Central memory CD4-positive, alpha-beta T cell (primary cell): ENCODE results near the gene AQP12B.
"Not testable (repeated sequence)": the region's sequence is repeated elsewhere in the genome, so short reads cannot be mapped to it uniquely, and the experiment has no call there.

ENCODE experiments used
- DNase-seq: peaks from one replicate; pipeline ENCODE4 v3.0.0; 2022

The AQP12B gene

DNA sequence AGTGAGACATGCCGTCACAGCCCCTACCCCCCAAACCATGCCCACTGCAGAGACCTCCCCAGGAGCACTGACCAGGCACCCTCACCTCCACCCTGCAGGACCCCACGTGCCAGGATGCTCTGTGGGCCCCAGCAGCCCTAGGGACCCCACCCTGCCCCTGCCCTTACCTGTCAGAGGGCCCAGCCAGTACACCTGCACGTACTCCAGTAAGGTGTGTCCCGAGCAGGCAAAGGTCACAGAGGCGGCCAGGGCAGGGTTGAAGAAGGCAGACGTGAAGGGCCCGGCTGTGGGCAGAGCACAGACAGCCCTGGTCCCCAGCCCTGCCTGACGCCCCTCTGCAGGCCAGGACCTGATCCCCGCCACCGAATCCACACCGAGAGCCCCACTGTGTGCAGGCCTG lies 2.5 kb downstream of the AQP12B start:
- not testable (repeated sequence) for DNase-seq

DNA sequence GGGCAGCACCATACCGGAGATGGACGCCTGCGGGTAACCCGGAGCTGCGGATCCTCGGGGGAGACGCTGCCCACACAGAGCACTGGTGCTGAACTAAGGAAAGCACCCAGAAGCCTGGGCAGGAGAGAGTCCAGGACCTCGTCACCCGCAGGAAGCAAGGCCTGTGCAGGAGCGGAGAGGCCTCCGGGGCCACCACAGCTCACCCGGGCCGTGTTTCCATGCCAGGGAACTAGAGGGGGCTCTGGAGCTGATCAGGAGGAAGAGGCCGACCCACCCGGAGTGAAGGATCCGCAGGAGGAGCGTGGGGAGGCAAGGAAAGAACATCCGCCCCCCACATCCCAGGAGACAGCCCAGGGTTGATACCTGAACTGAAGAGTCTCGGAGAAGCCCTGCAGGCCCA lies 3.8 kb downstream of the AQP12B start:
- DNase-seq, result not testable (repeated sequence)

DNA sequence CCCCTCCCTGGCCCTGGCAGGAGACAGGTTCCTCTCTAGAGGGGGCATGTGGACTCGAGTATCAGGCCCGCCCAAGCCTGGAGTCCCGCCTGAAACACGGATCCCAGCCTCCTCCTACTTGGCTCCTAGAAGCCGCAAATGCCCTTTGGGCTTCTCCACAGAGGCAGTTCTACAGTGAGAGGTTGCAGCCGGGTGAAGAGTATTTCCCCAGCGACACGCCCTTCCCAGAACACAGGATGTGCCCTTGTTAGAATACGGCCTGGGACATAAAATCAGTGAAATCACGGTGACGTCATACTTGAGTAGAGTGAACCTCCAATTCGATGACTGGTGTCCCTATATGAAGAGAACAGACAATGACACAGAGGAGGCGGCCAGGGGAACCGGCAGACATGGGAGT lies 4.6 kb downstream of the AQP12B start:
- DNase-seq, result not testable (repeated sequence)

DNA sequence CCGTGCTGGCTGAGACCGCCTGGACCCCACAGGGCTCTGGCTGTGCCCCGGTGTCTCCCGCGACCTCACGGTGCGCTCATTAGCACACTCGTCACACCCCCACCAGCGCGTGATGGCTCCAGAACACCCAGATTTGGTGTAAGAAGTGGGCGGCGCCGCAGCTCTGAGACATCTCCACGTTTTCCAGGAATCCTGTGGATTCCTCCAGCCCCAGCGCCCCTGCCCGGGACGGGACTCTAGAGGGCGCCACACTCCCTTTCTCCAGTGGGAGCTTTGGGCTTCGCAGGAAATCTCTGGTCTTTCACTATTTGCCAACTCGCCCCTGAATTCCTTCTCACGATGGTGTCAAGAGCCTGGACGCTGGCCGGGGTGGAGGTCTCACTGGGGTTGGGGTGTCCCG lies 7.3 kb downstream of the AQP12B start:
- not testable (repeated sequence) for DNase-seq

DNA sequence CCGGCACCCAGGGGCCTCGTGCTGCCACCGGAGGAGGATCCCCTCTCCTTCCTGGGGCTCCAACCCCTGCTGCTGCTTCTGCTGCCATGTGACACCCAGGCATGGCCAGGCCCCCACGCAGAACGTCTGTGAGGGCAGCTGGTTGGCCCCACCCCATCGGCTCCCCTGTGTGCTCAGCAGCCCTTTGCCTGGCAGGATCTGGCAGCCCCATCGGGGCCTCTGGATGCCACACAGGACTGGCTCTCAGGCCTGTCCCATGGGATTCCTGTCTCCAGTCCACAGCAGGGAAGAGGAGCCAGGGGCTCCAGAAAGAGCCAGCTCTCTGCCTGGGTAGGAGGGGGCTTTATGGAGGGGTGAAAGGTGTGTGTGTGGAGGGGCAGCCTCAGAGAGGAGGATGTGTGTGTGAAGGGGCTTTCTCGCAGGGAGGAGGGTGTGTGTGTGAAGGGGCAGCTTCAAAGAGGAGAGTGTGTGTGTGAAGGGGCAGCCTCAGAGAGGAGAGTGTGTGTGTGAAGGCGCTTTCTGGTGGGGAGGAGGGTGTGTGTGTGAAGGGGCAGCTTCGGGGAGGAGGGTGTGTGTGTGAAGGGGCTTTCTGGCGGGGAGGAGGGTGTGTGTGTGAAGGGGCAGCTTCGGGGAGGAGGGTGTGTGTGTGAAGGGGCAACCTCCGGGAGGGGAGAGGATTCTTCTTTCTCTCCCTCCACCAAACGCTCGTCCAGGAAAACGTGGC lies 8.1 kb downstream of the AQP12B start:
- not testable (repeated sequence) for DNase-seq

DNA sequence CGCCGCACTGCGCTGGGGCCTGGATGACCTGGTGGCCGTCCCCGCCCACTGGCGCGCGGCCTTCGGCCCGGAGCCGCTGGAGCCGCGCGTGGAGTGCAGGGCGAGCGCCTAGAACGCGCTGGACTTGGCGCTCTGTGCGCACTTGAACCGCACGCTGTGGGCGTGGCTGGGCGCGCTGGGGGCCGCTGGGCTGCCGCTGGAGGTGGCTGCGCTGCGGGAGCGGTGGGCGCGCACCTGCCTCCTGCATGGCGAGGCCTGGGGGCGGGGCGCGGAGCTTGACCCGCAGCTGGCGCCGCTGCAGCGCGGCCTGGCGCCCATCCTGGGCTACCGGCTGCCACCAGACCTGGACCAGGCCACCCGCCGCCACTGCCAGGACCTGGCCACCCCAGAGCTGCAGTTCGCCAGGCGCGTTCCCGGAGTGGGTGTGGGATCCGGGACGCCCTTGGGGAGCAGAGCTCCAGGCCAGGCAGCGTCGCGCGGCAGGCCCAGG lies 9.9 kb downstream of the AQP12B start:
- DNase-seq, result no peak

DNA sequence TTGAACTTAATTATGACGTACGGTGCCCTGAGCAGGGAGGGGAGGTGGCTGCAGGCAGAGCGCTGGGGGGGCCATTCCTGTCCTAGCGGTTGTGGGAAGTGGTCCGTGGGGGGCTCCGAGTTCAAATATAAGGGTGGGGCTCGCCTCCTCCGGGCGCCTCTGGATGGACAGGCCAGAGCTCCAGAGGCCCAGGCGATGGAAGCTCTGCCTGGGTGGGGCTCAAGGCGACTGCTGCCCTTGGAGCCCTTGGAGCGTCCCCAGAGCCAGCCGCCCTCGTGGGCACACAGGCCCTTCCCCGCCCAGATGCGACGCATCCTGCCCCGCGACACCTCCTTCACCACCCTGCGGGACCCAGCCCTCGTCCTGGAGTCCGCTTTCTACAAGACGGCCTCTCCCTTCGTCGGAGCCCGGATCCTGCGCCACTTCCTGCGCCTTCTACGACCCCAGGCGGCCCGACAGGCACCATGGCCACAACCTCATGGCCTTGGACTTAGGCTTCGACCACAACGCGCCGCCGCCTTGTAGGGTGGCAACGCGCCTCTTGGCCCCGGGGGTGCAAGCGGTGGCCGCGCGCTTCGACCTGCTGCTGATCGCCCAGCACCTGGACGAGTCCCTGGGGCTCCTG lies 10.5 kb downstream of the AQP12B start:
- DNase-seq, result no peak

DNA sequence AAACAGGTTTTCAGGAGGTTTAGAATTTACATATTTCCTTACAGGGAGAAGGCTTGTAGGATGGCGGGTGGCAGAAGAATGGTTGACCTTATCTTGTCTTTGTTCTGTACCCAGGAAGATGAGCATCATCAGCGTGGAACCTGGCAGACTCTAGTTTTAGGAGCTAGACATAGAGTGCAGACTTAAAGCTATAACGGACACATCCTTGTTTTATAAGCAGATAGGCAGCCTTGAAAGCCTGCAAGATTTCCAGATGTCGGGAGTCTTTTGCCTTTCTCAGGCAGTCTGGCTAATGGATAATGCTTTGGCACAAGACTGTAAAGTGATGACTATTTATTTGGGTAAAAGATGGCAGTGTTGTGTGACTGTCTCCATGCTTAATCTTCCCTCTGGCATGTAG lies 11.7 kb downstream of the AQP12B start:
- DNase-seq, result no peak

DNA sequence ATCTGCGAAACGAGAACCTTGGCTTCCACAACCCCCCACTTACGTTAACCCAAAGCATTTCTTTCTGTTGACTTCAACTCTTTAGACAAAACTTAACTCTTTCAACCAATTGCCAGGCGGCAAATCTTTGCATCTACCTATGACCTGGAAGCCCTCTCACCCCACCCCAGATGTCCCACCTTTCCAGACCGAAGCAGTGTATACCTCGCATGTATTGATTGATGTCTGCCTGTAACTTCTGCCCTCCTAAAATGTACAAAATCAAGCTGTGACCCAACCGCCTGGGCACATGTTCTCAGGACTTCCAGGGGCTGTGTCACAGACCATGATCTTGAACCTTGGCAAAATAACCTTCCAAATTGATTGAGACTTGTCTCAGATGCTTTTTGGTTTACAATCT lies 12.3 kb downstream of the AQP12B start:
- no peak for DNase-seq

DNA sequence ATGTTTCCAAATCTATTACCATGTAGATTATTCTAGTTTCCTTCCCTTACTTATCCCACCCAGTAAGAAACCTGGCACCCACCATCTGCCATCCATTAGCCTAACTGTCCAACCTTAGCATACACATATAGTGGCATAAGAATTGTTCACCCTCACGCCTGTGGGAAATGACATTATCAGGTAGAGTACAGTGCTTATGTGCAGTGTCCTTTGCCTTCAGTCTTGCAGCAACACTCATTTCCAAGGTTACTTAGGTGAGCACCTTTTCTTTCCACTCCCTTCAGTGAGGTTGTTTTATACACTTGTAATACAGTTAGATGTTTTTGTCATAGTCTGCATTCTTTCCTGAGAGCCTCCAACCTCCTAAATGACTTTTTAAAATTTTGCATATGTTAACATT lies 18.1 kb downstream of the AQP12B start:
- DNase-seq, result no peak

DNA sequence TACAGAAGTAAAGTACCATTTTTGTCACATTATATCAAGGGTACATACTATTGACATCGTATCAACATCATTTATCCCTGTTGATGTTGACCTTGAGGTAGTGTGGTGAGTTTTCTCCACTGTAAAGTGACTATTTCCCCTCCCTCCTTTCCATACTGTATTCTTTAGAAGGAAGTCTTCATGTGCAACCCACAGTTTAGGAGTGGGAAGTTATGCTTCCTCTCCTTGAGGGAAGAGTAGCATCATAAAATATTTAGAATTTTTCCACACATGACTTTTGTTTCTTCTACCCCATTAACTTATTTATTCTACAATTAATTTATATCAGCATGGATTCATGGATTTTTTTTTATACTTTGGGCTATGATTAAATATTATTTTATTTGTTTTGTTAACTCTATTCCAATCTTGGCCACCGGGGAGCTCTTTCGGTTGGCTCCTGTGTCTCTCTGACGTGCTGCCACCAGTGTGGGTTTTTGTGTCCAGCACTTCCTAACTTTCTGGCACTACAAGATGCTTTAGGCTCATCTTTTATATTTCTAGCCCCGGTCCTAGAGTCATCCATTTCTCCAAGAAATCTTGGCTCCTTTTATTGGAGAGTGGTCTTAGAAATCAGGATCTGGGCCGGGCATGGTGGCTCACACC lies 19.0 kb downstream of the AQP12B start:
- no peak for DNase-seq

DNA sequence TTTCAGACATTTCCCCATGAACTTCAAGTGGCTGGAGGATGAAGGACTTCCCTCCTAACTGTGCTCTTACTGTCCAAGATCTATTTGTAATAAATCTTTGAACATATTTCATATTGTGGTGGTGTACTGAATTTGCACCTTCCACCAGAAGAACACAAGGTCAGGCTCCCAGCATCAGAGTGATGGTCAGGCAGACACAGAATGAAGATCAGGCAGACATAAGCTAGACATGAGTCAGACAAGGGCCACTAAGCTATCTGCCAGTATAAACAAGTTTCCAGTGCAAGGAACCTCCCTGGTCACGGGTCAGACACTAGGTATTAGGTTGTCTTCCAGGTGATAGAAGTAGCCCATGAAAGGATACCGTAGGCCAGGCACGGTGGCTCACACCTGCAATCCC lies 20.0 kb downstream of the AQP12B start:
- DNase-seq, result no peak

DNA sequence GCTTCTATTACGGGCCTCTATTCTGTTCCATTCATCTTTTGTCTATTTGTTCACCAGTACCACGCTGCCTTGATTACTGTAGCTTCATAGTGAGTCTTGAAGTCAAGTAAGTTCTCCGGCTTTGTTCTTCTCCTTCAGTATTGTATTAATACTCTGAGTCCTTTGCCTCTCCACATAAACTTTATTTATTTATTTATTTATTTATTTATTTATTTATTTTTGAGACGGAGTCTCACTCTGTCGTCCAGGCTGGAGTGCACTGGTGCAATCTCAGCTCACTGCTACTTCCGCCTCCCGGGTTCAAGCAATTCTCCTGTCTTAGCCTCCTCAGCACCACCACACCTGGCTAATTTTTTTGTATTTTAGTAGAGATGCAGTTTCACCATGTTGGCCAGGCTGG lies 22.8 kb downstream of the AQP12B start:
- DNase-seq, result not testable (repeated sequence)

DNA sequence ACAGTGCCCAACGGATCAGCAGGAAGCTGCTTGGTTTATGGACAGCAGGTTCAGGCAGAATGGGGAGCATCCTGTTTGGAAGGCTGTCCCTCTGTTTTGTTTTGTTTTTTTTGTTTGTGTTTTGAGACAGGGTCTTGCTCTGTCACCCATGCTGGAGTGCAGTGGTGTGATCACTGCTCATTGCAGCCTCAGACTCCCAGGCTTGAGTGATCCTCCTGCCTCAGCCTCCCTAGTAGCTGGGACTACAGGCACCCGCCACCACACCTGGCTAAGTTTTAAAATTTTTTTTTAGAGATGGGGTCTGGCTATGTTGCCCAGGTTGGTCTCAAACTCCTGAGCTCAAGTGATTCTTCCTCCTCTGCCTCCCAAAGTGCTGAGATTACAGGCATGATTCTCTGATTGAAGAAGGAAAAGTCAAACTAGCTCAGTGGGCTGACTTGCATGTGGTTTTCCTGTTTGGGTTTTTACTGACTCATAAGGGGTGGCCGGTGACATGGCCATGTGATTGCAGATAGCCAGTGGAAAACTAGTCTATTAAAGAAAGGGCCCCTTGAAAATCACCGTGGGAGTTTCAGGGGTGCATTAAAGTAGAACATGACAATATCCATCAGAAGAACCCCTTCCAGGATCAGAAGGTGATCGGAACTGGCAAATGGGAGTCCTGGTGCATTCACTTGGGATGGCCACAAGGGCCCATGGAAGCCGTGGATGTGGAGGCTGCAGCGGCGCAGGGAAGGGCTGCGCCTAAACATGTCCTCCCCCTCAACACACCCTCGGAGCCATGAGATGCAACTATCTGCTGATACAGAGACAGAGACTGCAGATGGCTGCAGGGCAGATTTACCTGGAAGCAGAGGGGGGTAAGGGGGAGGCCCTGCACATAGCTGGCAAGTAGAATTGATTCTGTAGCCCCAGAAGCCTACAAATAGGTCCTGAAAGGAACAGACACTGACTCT lies 26.5 kb downstream of the AQP12B start:
- no peak for DNase-seq

DNA sequence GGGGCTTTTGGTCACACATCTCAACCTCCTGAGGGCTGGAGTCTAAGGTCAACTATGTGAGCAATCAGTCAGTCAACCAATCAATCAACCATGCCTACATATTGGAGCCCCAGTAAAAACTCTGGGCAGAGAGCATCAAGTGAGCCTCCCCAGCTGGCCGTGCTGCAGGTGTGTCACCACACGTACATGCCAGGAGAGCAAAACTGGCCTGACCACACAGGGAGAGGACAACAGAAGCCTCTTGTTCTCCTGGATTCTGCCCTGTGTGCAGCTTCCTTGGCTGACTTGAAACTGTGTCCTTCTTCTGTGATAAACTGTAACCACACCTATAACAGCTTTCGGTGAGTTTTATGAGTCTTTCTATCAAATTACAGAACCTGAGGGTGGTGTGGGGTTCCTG lies 31.5 kb downstream of the AQP12B start:
- DNase-seq, result no peak

DNA sequence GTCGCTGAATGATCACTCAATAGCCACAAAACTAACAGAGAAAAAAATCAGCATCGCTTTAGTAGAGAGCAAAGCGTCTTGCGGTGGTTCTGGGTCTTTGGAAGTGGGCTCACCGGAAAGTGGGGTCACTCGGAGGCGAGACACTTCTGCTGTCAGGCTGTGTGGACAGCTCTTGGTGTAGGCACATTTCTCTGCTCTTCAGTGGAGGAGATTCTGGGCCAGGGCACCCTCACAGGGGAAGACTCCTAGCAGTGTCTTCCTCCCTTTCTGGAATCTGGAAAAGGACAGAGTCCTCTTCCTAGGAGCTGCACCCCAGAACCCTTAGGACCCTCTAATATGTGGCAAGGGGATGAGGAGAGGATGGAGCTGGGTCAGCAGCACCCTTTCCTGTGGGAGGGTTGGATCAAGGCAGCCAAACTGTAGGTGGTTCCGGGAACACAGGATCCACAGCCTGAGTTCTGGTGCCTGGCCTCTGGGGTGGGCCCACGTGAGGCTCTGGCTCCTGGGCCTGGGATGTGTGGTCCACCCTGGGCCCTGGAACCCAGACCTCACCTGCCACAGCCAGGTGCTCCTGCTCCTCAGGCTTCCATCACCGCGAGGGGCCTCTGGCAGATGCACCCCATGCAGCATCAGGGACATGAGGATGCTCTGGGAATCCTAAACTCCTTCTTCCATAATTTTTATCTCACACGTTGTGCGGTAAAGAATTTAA lies 32.3 kb downstream of the AQP12B start:
- DNase-seq, result no peak

DNA sequence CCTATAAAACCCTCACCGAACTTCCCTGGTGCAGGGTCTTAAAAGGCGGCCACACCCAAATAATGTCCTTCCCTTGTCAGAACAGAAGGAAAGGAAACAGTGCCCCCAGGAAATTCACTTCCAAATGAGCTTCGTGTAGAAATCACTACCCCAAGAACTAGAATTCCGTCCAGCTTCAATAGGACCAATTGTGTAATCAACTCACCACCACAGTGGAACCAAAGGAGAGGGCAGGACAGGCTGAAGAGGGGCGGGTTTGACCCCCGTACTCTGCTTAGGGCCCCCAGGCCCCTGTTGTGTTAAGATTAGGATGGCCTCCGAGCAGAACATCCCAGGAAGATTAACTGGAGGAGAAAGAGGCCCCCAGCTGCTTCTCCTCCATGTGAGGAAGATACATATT lies 33.4 kb downstream of the AQP12B start:
- no peak for DNase-seq

DNA sequence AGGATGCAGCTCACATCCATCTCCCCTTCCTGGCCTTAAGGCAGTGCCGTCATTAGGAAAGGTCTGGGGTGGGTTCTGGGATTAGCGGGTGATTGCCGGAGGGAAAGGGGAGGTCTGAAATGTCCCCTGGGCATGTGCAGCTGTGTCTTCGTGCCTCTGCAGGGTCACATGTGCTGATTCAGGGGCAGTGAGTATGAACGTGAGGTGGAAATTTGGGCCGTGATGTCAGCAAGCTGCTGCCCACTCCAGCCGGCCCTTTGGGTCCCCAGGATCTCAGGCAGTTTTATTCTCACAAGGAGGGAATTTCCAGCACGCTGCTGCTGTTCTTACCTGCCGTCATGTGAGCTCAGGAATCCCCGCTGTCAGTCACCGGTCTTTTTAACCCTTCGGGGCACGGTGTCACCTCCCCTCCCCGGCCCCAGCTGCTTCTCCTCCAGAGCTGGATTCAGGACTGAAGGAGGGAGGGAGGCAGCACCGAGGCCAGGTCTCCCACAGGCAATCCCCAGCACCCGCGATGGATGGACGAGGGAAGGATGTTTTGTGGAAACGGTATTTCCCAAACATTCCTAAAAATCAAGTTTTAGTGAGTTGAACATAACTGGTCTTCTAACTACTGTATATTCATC lies 33.9 kb downstream of the AQP12B start:
- DNase-seq, result no peak

DNA sequence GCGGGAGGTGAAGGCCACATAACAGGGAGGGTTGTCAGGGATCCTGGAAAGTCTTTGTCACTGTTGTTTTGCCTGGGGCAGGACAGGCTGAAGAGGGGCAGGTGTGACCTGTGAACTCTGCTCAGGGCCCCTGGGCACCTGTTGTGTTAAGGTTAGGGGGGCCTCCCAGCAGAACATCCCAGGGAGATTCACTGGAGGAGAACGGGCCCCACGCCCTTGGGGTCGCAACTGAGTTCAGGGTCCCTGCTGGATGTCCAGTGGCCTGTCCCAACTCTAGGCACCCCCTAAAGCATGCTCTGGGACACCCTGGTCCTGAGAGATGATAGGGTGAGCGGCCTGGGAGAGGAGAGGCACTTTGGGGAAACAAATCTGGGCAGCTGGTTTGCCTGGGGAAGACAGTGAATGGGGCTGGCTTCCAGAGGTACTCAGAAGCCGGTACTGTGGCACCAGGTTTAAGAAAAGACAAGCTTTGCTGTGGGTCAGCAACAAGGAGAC lies 34.5 kb downstream of the AQP12B start:
- DNase-seq, result no peak

DNA sequence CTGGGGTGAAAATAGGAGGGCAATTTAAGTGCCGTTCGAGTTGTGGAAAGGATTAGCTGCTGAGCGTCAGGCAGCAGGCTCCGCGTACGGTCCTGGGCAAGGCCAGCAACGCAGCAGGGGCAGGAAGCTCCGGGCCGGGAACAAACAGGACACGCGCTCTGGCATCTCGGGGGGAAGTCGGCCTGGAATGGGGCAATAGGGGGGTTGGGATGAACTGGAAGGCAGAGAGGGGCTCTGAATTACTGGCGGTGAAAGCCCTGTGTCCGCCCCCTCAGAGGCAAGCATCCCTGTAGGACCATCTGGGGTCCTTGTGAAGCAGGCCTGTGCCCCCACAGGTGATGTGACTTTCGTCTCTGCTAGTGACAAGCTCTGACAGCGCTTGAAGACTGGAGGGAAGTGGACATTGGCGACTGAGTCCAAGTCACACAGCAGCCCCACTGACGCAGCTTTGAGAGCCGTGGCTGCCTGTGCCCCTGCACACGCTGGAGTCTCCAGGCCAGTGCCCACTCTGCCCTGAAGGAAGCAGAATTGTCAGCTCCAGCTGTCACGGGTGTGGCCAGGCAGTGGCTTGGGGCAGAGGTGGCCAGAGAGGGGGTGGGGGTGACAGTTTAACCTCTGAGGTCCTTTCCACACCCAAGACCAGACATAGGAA lies 35.1 kb downstream of the AQP12B start:
- DNase-seq, result no peak

DNA sequence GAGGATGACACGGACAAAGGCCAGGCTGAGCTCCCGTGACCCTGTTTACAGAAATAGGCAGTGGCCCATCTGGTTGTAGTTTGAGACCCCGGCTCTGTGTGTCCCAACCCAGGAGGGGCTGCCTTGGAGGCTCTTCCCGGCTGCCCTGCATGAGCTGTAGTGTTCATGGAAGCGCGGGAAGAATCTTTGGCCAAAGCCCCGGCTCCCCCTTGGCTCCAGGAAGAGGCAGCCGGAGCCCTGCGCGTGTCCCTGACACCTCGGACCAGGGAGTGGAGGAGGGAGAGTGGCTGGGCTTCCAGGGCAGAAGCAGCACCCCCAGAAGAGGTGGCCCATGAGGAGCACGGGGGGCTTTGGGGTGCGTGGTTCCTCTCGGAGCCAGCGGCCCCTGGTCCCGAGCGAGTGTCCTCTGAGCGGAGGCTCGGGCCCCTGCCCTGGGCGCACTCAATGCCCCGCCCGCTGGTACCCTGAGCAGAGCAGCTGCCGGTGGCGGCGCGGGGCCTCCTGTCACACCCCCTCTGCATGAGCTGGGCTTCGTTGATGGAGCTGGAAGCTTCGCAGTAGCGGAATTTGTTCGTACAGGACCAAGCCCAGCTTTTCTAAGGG lies 35.7 kb downstream of the AQP12B start:
- no peak for DNase-seq
